Suppressor macrophage (primary cell): ENCODE data around the gene TMX2.

Experiments
- DNase-seq, 4 experiments: peaks; one replicate each; pipeline ENCODE4 v3.0.0-alpha.2; 2020 to 2022

The TMX2 gene

DNA sequence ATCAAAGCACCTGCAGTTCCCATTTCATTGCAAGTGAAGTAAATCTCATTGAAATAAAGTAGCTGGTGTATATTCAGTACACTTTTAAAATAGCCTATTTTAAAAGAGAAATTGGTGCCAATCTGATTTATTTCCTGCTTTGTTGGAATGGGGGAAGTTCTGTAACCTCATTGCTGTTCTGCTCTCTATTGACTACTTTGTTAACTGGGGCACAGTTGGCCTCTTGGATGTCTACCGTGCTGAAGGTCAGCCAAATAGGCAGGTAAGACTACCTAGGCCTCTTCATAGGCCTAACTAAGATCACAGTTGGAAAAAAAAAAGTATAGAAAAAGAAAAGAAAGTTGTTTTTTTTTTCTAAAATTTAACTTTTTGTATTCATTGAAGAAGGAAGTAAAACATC is 58.4 kb downstream of the TMX2 start:
- DNase-seq, result no peak

- DNase-seq, result no peak
Observed at GRCh38 chr11:57771365-57771764, 59.0 kb downstream of the TMX2 start.

DNA sequence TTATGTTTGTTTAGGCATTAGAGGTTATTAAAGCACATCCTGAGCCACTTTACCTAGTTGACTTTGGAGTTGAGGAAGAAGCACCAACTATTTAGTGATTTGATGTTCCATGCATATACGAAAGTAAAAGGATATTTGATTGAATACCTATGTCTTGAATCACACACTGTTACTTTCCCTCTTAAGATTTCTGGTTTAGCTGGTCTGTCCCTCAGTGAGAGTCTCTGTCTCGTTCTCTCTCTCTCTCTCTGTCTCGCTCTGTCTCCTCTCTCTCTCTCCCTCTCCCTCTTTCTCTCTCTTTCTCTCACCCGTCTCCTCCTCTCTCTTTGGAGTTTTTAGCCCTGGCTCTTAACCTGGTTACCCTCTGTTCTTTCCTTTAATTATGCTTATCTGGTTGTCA is 60.2 kb downstream of the TMX2 start:
- no peak for DNase-seq

DNA sequence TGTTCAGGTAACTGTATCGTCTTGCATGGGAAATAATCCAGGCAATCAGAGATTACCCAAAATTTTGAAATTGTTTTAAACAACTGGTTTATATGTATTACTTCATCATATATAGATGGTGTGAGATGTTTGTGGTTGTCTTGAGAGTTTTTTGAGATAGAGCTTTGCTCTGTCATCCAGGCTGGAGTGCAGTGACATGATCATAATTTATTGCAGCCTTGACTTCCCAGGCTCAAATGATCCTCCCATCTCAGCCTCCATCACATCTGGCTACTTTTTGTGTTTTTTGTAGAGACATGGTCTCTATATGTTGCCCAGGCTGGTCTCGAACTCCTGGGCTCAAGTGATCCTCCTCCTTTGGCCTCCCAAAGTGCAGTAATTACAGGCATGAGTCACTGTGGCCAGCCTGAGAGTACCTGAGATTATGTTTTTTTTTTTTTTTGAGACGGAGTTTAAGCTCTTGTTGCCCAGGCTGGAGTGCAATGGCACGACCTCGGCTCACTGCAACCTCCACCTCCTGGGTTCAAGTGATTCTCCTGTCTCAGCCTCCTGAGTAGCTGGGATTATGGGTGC is 60.7 kb downstream of the TMX2 start:
- no peak for DNase-seq

DNA sequence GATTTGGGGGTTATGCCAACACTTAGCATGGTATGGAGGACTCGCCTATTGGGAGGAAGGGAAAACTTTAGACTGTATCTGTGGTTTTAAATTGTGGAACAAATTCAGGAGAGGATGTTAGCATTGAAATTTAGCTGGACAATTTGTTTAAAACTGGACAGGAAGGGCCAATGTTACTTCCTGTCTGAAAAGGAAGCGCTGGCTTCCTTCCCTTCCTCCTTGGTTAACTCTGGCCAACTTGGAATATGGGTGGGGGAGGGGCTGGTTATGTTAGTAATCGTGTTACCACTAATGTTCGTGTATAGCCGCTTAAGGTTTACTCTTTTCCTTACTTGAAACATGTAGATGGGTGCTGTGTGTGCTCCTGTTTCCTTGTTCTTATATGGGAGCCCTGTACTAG is 63.1 kb downstream of the TMX2 start:
- peak in 3 of 4 experiments; percentile 42 to 55 (median 55) for DNase-seq

- no peak for DNase-seq
Observed at GRCh38 chr11:57776031-57776521, 63.7 kb downstream of the TMX2 start.

DNA sequence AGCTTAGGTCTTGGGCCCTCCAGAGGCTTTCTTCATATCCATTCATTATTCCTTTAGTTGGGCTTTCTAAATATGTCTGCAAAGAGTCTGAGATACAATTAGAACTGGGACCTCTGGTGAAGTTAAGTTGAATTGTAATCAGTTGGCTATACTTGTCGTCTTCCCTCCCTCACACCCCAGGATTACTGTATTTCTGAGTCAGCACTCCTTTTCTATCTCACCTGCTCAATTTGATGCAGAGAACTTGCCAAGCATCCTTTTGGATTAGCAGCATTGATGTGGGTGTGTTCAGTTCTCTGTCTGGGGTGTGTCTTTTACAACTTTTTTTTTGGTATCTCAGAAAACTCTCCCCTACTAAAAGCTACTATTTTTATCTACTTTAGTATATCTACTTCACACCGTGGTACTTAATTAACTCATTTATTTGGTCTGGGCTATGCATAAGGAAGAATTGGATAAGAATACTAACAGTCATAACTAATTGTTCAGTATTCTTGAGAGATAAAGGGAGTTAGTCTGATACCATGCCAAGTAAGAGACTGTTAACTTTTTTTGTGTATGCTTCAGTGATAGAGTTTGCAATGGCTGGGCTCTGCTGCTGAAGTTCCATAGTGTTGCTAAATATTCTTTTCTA is 64.3 kb downstream of the TMX2 start:
- DNase-seq, result no peak

GRCh38 chr11:57777969-57778317 is 65.5 kb downstream of the TMX2 start:
- no peak for DNase-seq

DNA sequence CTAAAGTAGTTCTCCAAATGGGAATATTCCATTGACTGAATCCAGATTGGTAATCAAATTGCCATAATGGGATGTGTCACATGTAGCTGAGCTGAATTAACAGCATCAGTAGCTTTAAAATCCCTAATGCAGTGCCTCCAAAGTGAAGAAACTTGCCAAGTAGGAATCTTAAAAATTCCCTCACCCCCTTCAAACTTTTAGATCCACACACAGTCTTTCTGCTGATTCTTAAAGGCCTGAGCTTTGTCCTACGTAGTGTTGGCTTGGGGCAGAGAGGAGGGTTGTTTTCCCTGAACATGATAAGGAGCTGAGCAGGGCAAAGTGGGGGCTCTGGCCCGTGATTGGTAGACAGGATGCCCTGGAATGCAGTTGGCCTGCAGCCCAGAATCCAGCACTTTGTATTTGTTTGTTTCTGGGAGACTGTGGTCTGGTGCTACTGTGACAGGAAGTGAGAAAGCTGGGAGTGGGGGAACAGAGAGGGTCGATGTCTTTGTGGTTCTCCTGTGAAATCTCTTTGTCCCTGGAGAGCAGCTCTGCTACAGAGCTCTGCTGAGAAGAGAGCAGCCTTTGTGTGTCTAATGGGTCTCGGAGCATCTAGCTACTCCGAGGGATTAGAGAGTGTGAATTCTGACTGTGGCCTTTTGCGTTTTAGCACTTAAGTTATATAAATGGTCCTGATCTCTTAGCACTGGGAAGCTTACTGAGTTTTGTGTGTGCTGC is 66.1 kb downstream of the TMX2 start:
- DNase-seq, result peak in 1 of 4 experiments; percentile 40

DNA sequence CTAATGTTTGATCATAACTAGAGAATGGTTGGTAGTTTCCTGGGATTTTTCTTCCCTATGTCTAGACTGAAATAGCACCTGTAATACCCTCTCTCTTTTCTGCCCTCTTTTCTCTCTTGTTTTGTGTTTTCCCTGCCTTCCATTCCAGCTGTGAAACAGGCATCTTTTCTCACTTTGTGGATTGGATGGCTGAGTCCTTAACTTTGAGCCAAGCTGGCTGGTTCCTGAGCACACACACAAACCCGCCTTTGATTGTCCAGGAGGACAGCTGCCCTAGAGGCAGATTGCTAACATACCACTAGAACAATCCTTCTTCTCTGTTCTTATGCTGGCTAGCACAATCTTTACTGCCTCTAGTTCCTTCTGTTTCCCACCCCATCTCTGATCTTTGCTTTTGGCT is 66.9 kb downstream of the TMX2 start:
- DNase-seq, result no peak

DNA sequence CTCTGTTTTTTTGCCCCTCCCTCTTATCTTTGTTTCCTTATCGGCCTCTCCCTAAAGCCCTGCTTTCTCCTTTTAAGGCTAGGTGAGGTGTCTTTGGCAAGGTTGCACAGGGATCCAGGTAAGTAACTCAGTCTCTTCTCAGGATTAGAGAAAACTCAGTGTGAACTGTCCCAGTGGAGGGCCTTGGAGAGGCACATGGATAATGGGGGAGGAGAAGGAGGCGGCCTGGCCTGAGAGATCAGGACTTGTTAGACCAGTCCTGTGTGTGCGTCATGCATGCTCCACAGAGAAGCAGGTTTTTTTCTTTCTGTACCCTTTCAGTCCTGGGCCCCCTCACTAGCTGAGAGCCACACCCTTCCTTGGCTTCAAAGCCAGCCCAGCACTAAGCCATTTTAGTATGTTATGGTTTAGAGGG is 69.1 kb downstream of the TMX2 start:
- no peak for DNase-seq

DNA sequence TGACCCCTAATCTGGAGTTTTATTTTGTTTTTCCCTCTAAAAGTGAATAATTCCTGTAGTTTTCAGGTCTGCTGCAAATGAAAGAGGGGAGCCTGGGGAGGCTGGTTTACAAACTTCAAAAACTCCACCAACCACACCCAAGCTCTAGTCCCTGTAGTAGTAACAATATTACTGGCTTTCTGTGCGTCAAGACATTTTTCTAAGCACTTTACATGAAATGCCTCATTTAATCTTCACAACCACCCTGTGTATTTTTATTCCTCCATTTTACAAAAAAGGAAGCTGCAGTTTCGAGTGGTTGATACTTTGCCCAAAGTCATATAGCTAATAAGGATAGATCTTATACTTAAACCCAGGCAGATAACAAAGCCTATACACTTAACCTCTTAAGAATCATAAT is 72.7 kb downstream of the TMX2 start:
- peak in 1 of 4 experiments; percentile 41 for DNase-seq

DNA sequence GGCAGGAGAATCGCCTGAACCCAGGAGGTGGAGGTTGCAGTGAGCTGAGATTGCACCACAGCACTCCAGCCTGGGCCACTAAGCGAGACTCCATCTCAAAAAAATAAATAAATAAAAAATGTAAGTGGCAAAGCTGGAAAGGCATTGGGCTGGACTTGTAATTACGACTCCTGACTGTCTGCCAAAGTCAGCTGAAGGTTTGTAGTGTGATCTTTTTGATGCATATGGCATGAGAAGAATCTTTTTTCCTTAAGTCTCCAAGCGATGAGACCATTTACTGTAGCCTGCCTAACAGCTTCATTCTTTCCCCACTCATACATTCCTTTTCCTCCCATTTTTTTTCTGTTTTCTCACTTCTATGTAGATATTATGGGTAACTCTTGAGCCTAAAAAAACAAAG is 74.0 kb downstream of the TMX2 start:
- DNase-seq, result no peak

DNA sequence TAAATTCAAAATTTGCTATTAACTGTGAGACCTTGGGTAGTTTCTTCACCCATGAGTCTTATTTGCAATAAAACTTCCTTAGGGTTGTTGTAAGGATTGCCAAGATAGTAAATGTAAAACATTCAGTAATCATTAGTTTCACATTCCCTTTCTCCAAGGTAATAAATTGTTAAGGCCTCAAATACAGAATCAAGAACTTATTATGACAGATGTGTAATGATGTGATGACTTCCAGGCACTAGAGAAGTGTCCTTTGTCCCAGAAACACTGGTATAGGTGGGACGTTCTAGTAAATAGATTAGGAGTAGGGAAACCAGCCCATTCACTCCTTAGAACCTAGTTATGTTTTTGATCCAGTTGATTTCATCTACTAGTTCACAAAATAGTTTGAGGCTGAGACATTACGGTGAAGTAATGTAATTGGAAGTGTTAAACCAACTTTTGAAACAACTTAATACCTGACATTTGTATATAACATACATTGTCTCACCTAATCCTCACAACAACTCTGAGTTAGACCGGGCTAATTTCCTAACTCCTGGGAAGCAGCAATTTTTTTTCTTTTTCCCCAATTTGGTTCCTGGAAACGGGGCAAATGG is 74.7 kb downstream of the TMX2 start:
- no peak for DNase-seq

DNA sequence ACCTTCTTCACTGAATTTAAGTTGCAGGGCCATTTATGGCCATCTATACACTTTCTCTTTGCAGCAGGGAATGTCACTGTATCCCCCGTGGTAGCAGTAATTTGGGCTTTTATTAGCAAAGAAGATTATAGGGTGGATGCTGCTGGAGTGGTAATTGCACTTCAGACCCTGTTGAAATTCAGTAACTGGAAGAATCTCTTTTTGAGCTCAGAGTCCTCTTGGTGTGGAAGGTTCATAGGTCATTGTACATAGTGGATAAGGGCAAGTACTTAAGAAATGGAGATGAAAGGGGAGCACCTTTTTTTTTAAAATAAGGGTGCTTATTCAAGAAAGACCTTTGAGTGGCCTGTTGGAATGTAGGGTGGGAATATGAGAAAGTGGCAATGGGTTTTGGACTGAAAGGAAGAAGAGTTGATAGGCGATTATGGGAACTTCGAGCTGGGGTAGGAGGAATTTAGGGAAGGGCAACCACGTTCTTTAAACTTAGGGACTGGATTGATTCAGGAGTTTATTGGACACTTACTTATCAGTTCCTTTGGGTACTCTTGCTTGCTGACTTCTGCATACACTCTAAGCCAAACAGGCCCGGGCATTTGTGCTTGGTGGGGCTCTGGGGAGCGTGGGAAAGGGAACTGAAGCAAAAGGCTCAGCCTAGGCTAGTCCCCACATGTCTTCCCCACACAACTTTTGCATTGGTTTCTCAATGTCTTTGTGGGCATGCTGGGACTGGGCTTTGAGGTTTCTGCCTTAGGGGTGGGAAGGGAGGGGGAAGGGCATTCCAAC is 75.7 kb downstream of the TMX2 start:
- DNase-seq, result peak; percentile 85 to 92 (median 90)

DNA sequence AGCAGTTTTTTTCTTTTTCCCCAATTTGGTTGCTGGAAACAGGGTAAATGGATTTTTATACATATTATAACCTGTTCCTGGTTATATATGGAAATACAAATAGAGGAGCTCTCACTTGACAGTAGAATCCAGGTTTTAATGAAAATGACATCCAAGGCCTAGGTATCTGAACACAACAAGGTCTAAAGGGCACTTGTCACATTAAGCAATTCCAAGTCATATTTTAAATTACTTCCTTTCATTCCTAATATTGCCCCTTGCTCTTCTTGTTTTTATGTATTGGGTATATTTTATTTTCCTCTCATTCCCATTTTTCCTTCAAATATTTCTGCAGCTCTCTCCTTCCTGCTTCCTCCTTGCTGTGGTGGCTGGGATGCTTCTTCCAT is 76.3 kb downstream of the TMX2 start:
- no peak for DNase-seq
